ENCODE data around the gene ADA.

GRCh38 chr20:44571362-44571988, 80.0 kb downstream of the ADA start:
- TF ChIP-seq POLR2A (IDR thresholded peaks at IDR 0.05) = no peak
- no peak for TF ChIP-seq CTCF (IDR thresholded peaks at IDR 0.05)
